Measurements from ENCODE around the gene CNTFR.

Gene CNTFR

GRCh38 chr9:34564617-34565016 lies 24.9 kb downstream of the CNTFR start:
- no peak overlapping the region for H3K4me3 ChIP-seq (ENCODE audit: low read depth, low read length)
- no peak for TF ChIP-seq CTCF (IDR thresholded peaks at IDR 0.05; ENCODE audit: insufficient read depth, low read depth, low read length, missing control alignments)
- DNase-seq (ENCODE audit: low read depth) = no peak

- no peak for DNase-seq (ENCODE audit: low read depth)
- H3K4me3 ChIP-seq (ENCODE audit: low read depth, low read length) = no peak overlapping the region
- no peak for TF ChIP-seq CTCF (IDR thresholded peaks at IDR 0.05; ENCODE audit: insufficient read depth, low read depth, low read length, missing control alignments)
Observed at GRCh38 chr9:34563262-34563661, 26.3 kb downstream of the CNTFR start.

GRCh38 chr9:34562135-34562745 lies 27.3 kb downstream of the CNTFR start:
- no peak overlapping the region for H3K4me3 ChIP-seq (ENCODE audit: low read depth, low read length)
- peak; percentile 38 for DNase-seq (ENCODE audit: low read depth)
- TF ChIP-seq CTCF (IDR thresholded peaks at IDR 0.05; ENCODE audit: insufficient read depth, low read depth, low read length, missing control alignments) = peak; percentile 71

GRCh38 chr9:34560599-34561214 lies 28.8 kb downstream of the CNTFR start:
- no peak for DNase-seq (ENCODE audit: low read depth)
- TF ChIP-seq CTCF (IDR thresholded peaks at IDR 0.05; ENCODE audit: insufficient read depth, low read depth, low read length, missing control alignments) = no peak
- H3K4me3 ChIP-seq (ENCODE audit: low read depth, low read length) = no peak overlapping the region

GRCh38 chr9:34559624-34560455 lies 29.7 kb downstream of the CNTFR start:
- no peak overlapping the region for H3K4me3 ChIP-seq (ENCODE audit: low read depth, low read length)
- TF ChIP-seq CTCF (IDR thresholded peaks at IDR 0.05; ENCODE audit: insufficient read depth, low read depth, low read length, missing control alignments) = no peak
- DNase-seq (ENCODE audit: low read depth) = no peak

GRCh38 chr9:34558919-34559623 lies 30.5 kb downstream of the CNTFR start:
- no peak overlapping the region for H3K4me3 ChIP-seq (ENCODE audit: low read depth, low read length)
- no peak for DNase-seq (ENCODE audit: low read depth)
- TF ChIP-seq CTCF (IDR thresholded peaks at IDR 0.05; ENCODE audit: insufficient read depth, low read depth, low read length, missing control alignments) = no peak
